HG03060 (cell line): ENCODE results near the gene MBP.

Experiments used
- ATAC-seq: cut with Tn5 transposase; IDR thresholded peaks from one replicate; pipeline ENCODE4 v1.9.1; 2021; ENCODE audit warnings: low read depth, moderate number of reproducible peaks; ENCODE audit not compliant: unreplicated experiment

MBP gene

GRCh38 chr18:77151772-77152520 is 19.4 kb upstream of the MBP start:
- no peak for ATAC-seq

GRCh38 chr18:77151033-77151771 is 18.6 kb upstream of the MBP start:
- ATAC-seq, result no peak

GRCh38 chr18:77150588-77150987 is 18.0 kb upstream of the MBP start:
- ATAC-seq, result no peak

GRCh38 chr18:77148289-77148688 is 15.7 kb upstream of the MBP start:
- no peak for ATAC-seq

- ATAC-seq, result no peak
These were observed 14.9 kb upstream of the MBP start for GRCh38 chr18:77147418-77147852.

- no peak for ATAC-seq
These were observed 13.9 kb upstream of the MBP start for GRCh38 chr18:77146249-77147080.

- no peak for ATAC-seq
These were observed 12.8 kb upstream of the MBP start for GRCh38 chr18:77145364-77145901.

- ATAC-seq, result no peak
These were observed 12.0 kb upstream of the MBP start for GRCh38 chr18:77144451-77145118.

- no peak for ATAC-seq
These were observed 11.5 kb upstream of the MBP start for GRCh38 chr18:77144046-77144445.

- no peak for ATAC-seq
These were observed 10.6 kb upstream of the MBP start for GRCh38 chr18:77143196-77143595.

- ATAC-seq, result no peak
These were observed 9.0 kb upstream of the MBP start for GRCh38 chr18:77141401-77142118.

- ATAC-seq, result no peak
These were observed 8.0 kb upstream of the MBP start for GRCh38 chr18:77140439-77141109.

GRCh38 chr18:77140030-77140429 is 7.4 kb upstream of the MBP start:
- ATAC-seq, result no peak

- ATAC-seq, result no peak
These were observed 7.0 kb upstream of the MBP start for GRCh38 chr18:77139619-77140018.

- ATAC-seq, result no peak
These were observed 5.7 kb upstream of the MBP start for GRCh38 chr18:77138270-77138669.

GRCh38 chr18:77137851-77138250 is 5.3 kb upstream of the MBP start:
- no peak for ATAC-seq

GRCh38 chr18:77136871-77137665 is 4.5 kb upstream of the MBP start:
- no peak for ATAC-seq

- no peak for ATAC-seq
These were observed 3.6 kb upstream of the MBP start for GRCh38 chr18:77136076-77136718.
